GM06990 (cell line): ENCODE data around the gene OR2F1.

ENCODE experiments used
- DNase-seq: peaks from one replicate; pipeline ENCODE4 v3.0.0-alpha.2; 2011; ENCODE audit not compliant: insufficient read length; ENCODE audit errors: extremely low read depth
- H3K27me3 ChIP-seq: replicated peaks from 2 replicates; pipeline ENCODE4 v1.6.0; 2011; ENCODE audit warnings: low read length; ENCODE audit not compliant: control insufficient read depth, insufficient read depth
- H3K36me3 ChIP-seq: 2 replicates; pipeline ENCODE4 v1.5.1; 2011; ENCODE audit warnings: low read length; ENCODE audit not compliant: control insufficient read depth, insufficient read depth
- H3K4me3 ChIP-seq: replicated peaks from 2 replicates; pipeline ENCODE4 v1.5.1; 2011; ENCODE audit warnings: low read depth, mild to moderate bottlenecking, control low read depth, low read length
- CTCF ChIP-seq: IDR thresholded peaks from 2 replicates; pipeline ENCODE4 v1.5.1; 2011; ENCODE audit warnings: low read length, control low read depth, mild to moderate bottlenecking, inconsistent platforms; ENCODE audit not compliant: insufficient read depth, poor library complexity, severe bottlenecking

OR2F1 gene

GRCh38 chr7:143965280-143965679 lies 10.6 kb downstream of the OR2F1 start:
- no peak for TF ChIP-seq CTCF
- Histone ChIP-seq H3K36me3 (no peaks in the 10 kb centered on the region), H3K4me3 (no peak overlapping the region), H3K27me3 (no peaks in the 10 kb centered on the region)
- DNase-seq = no peak

DNA sequence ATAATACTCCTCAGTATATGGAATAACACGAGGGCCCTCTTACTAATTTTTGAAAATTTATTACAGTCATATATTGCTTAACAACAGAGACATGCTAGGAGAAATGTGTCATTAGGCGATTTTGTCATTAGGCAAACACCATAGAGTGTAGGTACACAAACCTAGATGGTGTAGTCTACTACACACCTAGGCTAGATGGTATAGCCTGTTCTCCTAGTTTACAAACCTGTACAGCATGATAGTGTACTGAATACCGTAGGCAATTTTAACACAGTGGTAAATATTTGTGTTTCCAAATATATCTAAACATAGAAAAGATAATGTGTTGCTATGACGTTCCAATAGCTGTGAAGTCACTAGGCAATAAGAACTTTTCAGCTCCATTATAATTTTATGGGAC lies 12.8 kb downstream of the OR2F1 start:
- no peaks in the 10 kb centered on the region for H3K27me3 ChIP-seq
- TF ChIP-seq CTCF = no peak
- H3K4me3 ChIP-seq = no peak overlapping the region
- no peaks in the 10 kb centered on the region for H3K36me3 ChIP-seq
- no peak for DNase-seq

GRCh38 chr7:143973870-143974416 lies 19.3 kb downstream of the OR2F1 start:
- Histone ChIP-seq H3K4me3 (no peak overlapping the region), H3K27me3 (no peaks in the 10 kb centered on the region), H3K36me3 (no peaks in the 10 kb centered on the region)
- TF ChIP-seq CTCF = no peak
- no peak for DNase-seq

DNA sequence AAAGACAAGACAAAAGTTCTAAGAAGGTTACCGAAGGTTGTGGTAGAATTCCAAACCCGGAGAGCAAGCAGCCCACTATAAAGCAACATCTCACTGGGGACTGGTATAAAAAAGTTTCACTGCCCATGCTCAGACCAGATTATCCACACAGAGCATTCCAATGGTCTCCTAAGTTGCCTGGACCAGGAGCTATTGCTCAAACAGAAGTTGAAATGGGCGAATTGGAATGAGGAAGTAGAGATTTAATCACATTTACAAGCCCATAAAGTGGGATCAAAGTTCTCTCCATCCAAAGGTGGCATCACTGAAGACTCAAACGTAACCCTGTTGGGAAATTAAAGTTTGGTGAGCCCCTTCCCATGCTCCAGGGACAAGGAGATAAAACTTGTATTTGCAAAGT lies 19.8 kb downstream of the OR2F1 start:
- H3K27me3 ChIP-seq = no peaks in the 10 kb centered on the region
- no peak for TF ChIP-seq CTCF
- H3K4me3 ChIP-seq = no peak overlapping the region
- H3K36me3 ChIP-seq = no peaks in the 10 kb centered on the region
- no peak for DNase-seq

GRCh38 chr7:143975617-143976016 lies 21.0 kb downstream of the OR2F1 start:
- no peaks in the 10 kb centered on the region for H3K27me3 ChIP-seq
- no peaks in the 10 kb centered on the region for H3K36me3 ChIP-seq
- no peak for TF ChIP-seq CTCF
- DNase-seq = no peak
- no peak overlapping the region for H3K4me3 ChIP-seq

- no peak overlapping the region for H3K4me3 ChIP-seq
- no peak for DNase-seq
- no peak for TF ChIP-seq CTCF
- H3K27me3 ChIP-seq = no peaks in the 10 kb centered on the region
- H3K36me3 ChIP-seq = no peaks in the 10 kb centered on the region
Measured at GRCh38 chr7:143978585-143978984, 23.9 kb downstream of the OR2F1 start.
